ENCODE results near the gene ZNF41.
"Not testable (repeated sequence)": the region's sequence is repeated elsewhere in the genome, so short reads cannot be mapped to it uniquely, and the experiment has no call there.

Gene ZNF41

GRCh38 chrX:47482512-47483305 is at the start of gene ZNF41:
TSS of gene ZNF41 (minus strand) at chrX:47483222. CDS start at chrX:47467481, 15,741 bp downstream.
- peaks cover 0 to 5% of the 10 kb centered on the region in 2 donors for H3K4me1 ChIP-seq (ENCODE audit: control insufficient read depth in 1 of 2, insufficient read depth in 2 of 2, low read length in 2 of 2)
- H3K36me3 ChIP-seq (ENCODE audit: control insufficient read depth in 1 of 2, insufficient read depth in 2 of 2, low read length in 2 of 2): no peaks in the 10 kb centered on the region
- H3K27me3 ChIP-seq (ENCODE audit: control insufficient read depth in 1 of 2, insufficient read depth in 2 of 2, low read length in 2 of 2): no peaks in the 10 kb centered on the region
- peak within 1 kb of the TSS; percentile 63 to 77 for H3K4me3 ChIP-seq (ENCODE audit: low read depth in 1 of 2, low read length in 2 of 2)
- H3K9me3 ChIP-seq (ENCODE audit: control insufficient read depth in 1 of 2, low read length in 2 of 2): no peaks in the 10 kb centered on the region
- peak within 1 kb of the TSS; percentile 70 to 79 for H3K9ac ChIP-seq (ENCODE audit: low read depth in 1 of 2, low read length in 2 of 2)
- H3K27ac ChIP-seq (ENCODE audit: low read depth, low read length): peak within 1 kb of the TSS; percentile 84

- Histone ChIP-seq H3K9me3 (ENCODE audit: control insufficient read depth in 1 of 2, low read length in 2 of 2) (no peaks in the 10 kb centered on the region), H3K36me3 (ENCODE audit: control insufficient read depth in 1 of 2, insufficient read depth in 2 of 2, low read length in 2 of 2) (no peaks in the 10 kb centered on the region), H3K9ac (ENCODE audit: low read depth in 1 of 2, low read length in 2 of 2) (no peak overlapping the region), H3K27me3 (ENCODE audit: control insufficient read depth in 1 of 2, insufficient read depth in 2 of 2, low read length in 2 of 2) (no peaks in the 10 kb centered on the region), H3K4me3 (ENCODE audit: low read depth in 1 of 2, low read length in 2 of 2) (no peak overlapping the region), H3K27ac (ENCODE audit: low read depth, low read length) (no peak overlapping the region), H3K4me1 (ENCODE audit: control insufficient read depth in 1 of 2, insufficient read depth in 2 of 2, low read length in 2 of 2) (no peaks in the 10 kb centered on the region)
Observed at GRCh38 chrX:47530049-47530448, 47.0 kb upstream of the ZNF41 start.

GRCh38 chrX:47529548-47529947 is 46.5 kb upstream of the ZNF41 start:
- Histone ChIP-seq H3K27ac (ENCODE audit: low read depth, low read length) (no peak overlapping the region), H3K9me3 (ENCODE audit: control insufficient read depth in 1 of 2, low read length in 2 of 2) (no peaks in the 10 kb centered on the region), H3K36me3 (ENCODE audit: control insufficient read depth in 1 of 2, insufficient read depth in 2 of 2, low read length in 2 of 2) (no peaks in the 10 kb centered on the region), H3K4me1 (ENCODE audit: control insufficient read depth in 1 of 2, insufficient read depth in 2 of 2, low read length in 2 of 2) (no peaks in the 10 kb centered on the region), H3K9ac (ENCODE audit: low read depth in 1 of 2, low read length in 2 of 2) (no peak overlapping the region), H3K27me3 (ENCODE audit: control insufficient read depth in 1 of 2, insufficient read depth in 2 of 2, low read length in 2 of 2) (no peaks in the 10 kb centered on the region), H3K4me3 (ENCODE audit: low read depth in 1 of 2, low read length in 2 of 2) (no peak overlapping the region)

GRCh38 chrX:47523713-47524166 is 40.7 kb upstream of the ZNF41 start:
- Histone ChIP-seq H3K27me3 (ENCODE audit: control insufficient read depth in 1 of 2, insufficient read depth in 2 of 2, low read length in 2 of 2) (no peaks in the 10 kb centered on the region), H3K9ac (ENCODE audit: low read depth in 1 of 2, low read length in 2 of 2) (peak overlapping the region; percentile 32 to 54), H3K9me3 (ENCODE audit: control insufficient read depth in 1 of 2, low read length in 2 of 2) (no peaks in the 10 kb centered on the region), H3K4me1 (ENCODE audit: control insufficient read depth in 1 of 2, insufficient read depth in 2 of 2, low read length in 2 of 2) (no peaks in the 10 kb centered on the region), H3K27ac (ENCODE audit: low read depth, low read length) (no peak overlapping the region), H3K4me3 (ENCODE audit: low read depth in 1 of 2, low read length in 2 of 2) (peak overlapping the region; percentile 26 to 50), H3K36me3 (ENCODE audit: control insufficient read depth in 1 of 2, insufficient read depth in 2 of 2, low read length in 2 of 2) (no peaks in the 10 kb centered on the region)

- Histone ChIP-seq H3K9me3 (ENCODE audit: control insufficient read depth in 1 of 2, low read length in 2 of 2) (no peaks in the 10 kb centered on the region), H3K27me3 (ENCODE audit: control insufficient read depth in 1 of 2, insufficient read depth in 2 of 2, low read length in 2 of 2) (no peaks in the 10 kb centered on the region), H3K27ac (ENCODE audit: low read depth, low read length) (no peak overlapping the region), H3K9ac (ENCODE audit: low read depth in 1 of 2, low read length in 2 of 2) (peak overlapping the region in 1 of 2 donors; percentile 54), H3K4me1 (ENCODE audit: control insufficient read depth in 1 of 2, insufficient read depth in 2 of 2, low read length in 2 of 2) (no peaks in the 10 kb centered on the region), H3K36me3 (ENCODE audit: control insufficient read depth in 1 of 2, insufficient read depth in 2 of 2, low read length in 2 of 2) (no peaks in the 10 kb centered on the region), H3K4me3 (ENCODE audit: low read depth in 1 of 2, low read length in 2 of 2) (peak overlapping the region; percentile 50 to 59)
Observed at GRCh38 chrX:47523297-47523696, 40.3 kb upstream of the ZNF41 start.

- Histone ChIP-seq H3K27ac (ENCODE audit: low read depth, low read length) (no peak overlapping the region), H3K4me1 (ENCODE audit: control insufficient read depth in 1 of 2, insufficient read depth in 2 of 2, low read length in 2 of 2) (peaks cover 0 to 4% of the 10 kb centered on the region in 2 donors), H3K27me3 (ENCODE audit: control insufficient read depth in 1 of 2, insufficient read depth in 2 of 2, low read length in 2 of 2) (no peaks in the 10 kb centered on the region), H3K9ac (ENCODE audit: low read depth in 1 of 2, low read length in 2 of 2) (no peak overlapping the region), H3K4me3 (ENCODE audit: low read depth in 1 of 2, low read length in 2 of 2) (no peak overlapping the region), H3K9me3 (ENCODE audit: control insufficient read depth in 1 of 2, low read length in 2 of 2) (no peaks in the 10 kb centered on the region), H3K36me3 (ENCODE audit: control insufficient read depth in 1 of 2, insufficient read depth in 2 of 2, low read length in 2 of 2) (no peaks in the 10 kb centered on the region)
Observed at GRCh38 chrX:47518144-47518543, 35.1 kb upstream of the ZNF41 start.

- peaks cover 0 to 4% of the 10 kb centered on the region in 2 donors for H3K4me1 ChIP-seq (ENCODE audit: control insufficient read depth in 1 of 2, insufficient read depth in 2 of 2, low read length in 2 of 2)
- no peaks in the 10 kb centered on the region for H3K27me3 ChIP-seq (ENCODE audit: control insufficient read depth in 1 of 2, insufficient read depth in 2 of 2, low read length in 2 of 2)
- H3K9me3 ChIP-seq (ENCODE audit: control insufficient read depth in 1 of 2, low read length in 2 of 2): no peaks in the 10 kb centered on the region
- no peak overlapping the region for H3K27ac ChIP-seq (ENCODE audit: low read depth, low read length)
- H3K4me3 ChIP-seq (ENCODE audit: low read depth in 1 of 2, low read length in 2 of 2): no peak overlapping the region
- no peaks in the 10 kb centered on the region for H3K36me3 ChIP-seq (ENCODE audit: control insufficient read depth in 1 of 2, insufficient read depth in 2 of 2, low read length in 2 of 2)
- no peak overlapping the region for H3K9ac ChIP-seq (ENCODE audit: low read depth in 1 of 2, low read length in 2 of 2)
Observed at GRCh38 chrX:47515941-47516665, 33.1 kb upstream of the ZNF41 start.

GRCh38 chrX:47514533-47515235 is 31.7 kb upstream of the ZNF41 start:
- Histone ChIP-seq H3K4me1 (ENCODE audit: control insufficient read depth in 1 of 2, insufficient read depth in 2 of 2, low read length in 2 of 2) (peaks cover 0 to 4% of the 10 kb centered on the region in 2 donors), H3K36me3 (ENCODE audit: control insufficient read depth in 1 of 2, insufficient read depth in 2 of 2, low read length in 2 of 2) (no peaks in the 10 kb centered on the region), H3K27me3 (ENCODE audit: control insufficient read depth in 1 of 2, insufficient read depth in 2 of 2, low read length in 2 of 2) (no peaks in the 10 kb centered on the region), H3K4me3 (ENCODE audit: low read depth in 1 of 2, low read length in 2 of 2) (no peak overlapping the region), H3K9me3 (ENCODE audit: control insufficient read depth in 1 of 2, low read length in 2 of 2) (no peaks in the 10 kb centered on the region), H3K9ac (ENCODE audit: low read depth in 1 of 2, low read length in 2 of 2) (no peak overlapping the region), H3K27ac (ENCODE audit: low read depth, low read length) (no peak overlapping the region)

GRCh38 chrX:47513034-47513965 is 30.3 kb upstream of the ZNF41 start:
- not testable (repeated sequence) for H3K27me3 ChIP-seq (ENCODE audit: control insufficient read depth in 1 of 2, insufficient read depth in 2 of 2, low read length in 2 of 2); H3K4me1 ChIP-seq (ENCODE audit: control insufficient read depth in 1 of 2, insufficient read depth in 2 of 2, low read length in 2 of 2); H3K9me3 ChIP-seq (ENCODE audit: control insufficient read depth in 1 of 2, low read length in 2 of 2); H3K27ac ChIP-seq (ENCODE audit: low read depth, low read length); H3K9ac ChIP-seq (ENCODE audit: low read depth in 1 of 2, low read length in 2 of 2); H3K36me3 ChIP-seq (ENCODE audit: control insufficient read depth in 1 of 2, insufficient read depth in 2 of 2, low read length in 2 of 2)
- H3K4me3 ChIP-seq (ENCODE audit: low read depth in 1 of 2, low read length in 2 of 2): peak overlapping the region; percentile 36 to 53
